ELR (cell line): ENCODE results near the gene SMIM30.
A peak's percentile ranks its signal among the peaks of the same experiment; 100 is the strongest.

Source experiments
- DNase-seq: peaks from one replicate; pipeline ENCODE4 v3.0.0-alpha.2; 2015; ENCODE audit warnings: low read depth

The SMIM30 gene

GRCh38 chr7:113100121-113100603 lies 18.2 kb downstream of the SMIM30 start:
- no peak for DNase-seq

GRCh38 chr7:113099284-113099919 lies 19.0 kb downstream of the SMIM30 start:
- no peak for DNase-seq

- DNase-seq = no peak
Measured at GRCh38 chr7:113094517-113095249, 23.7 kb downstream of the SMIM30 start.

GRCh38 chr7:113093561-113093960 lies 24.8 kb downstream of the SMIM30 start:
- DNase-seq = no peak

DNA sequence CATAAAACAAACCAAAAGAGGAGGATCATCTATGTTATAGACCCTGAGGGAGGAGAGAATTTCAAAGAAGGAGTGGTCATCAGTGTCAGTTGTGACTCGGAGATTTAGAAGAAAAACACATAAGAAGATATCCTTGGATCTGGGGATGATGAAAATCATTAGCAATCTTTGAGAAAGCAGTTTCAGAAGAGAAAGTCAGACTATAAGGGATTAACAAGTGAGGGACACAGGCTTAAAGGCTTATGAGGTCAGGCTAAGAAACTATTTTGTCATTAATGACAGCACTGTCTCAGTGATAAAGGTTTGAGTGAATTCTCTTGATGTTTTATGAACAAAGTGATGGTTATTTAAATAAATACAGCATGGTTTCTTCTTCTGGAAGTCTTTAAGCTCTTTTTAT lies 25.6 kb downstream of the SMIM30 start:
- DNase-seq = no peak

GRCh38 chr7:113087071-113087998 lies 31.0 kb downstream of the SMIM30 start:
- peak; percentile 92 for DNase-seq

GRCh38 chr7:113086431-113086888 lies 31.9 kb downstream of the SMIM30 start, which contains the start of gene GPR85:
Gene GPR85, minus strand, starts transcription at chr7:113086827. Its CDS starts 2,106 bp downstream, at chr7:113084721.
- DNase-seq = peak; percentile 81

DNA sequence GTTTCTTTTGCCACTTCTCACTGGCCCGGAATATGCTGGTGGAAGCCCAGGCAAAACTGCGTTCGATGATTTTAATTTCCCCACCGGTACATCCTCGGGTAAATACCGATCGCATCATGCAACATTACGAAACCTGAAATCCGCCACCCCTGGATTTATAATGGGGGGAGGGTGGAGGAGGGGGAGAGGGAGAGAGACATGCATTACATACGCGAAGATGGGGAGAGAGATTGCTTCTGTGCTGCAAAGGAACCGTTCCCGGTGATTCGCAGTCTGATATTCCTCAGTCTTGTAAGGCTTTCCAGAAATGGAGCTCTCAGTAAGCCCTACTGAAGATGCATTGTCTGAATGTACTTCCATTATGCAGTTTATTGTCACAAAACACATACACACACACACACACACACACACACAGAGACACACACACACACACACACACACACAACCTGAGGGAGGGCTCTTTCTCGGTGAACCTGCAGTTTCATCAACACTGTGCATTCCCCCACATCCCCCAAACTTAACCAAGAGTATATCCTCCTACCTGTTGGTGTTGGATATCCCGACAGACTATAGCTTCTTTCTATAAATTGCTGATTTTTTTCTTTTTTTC lies 32.5 kb downstream of the SMIM30 start:
- DNase-seq = peak; percentile 54

DNA sequence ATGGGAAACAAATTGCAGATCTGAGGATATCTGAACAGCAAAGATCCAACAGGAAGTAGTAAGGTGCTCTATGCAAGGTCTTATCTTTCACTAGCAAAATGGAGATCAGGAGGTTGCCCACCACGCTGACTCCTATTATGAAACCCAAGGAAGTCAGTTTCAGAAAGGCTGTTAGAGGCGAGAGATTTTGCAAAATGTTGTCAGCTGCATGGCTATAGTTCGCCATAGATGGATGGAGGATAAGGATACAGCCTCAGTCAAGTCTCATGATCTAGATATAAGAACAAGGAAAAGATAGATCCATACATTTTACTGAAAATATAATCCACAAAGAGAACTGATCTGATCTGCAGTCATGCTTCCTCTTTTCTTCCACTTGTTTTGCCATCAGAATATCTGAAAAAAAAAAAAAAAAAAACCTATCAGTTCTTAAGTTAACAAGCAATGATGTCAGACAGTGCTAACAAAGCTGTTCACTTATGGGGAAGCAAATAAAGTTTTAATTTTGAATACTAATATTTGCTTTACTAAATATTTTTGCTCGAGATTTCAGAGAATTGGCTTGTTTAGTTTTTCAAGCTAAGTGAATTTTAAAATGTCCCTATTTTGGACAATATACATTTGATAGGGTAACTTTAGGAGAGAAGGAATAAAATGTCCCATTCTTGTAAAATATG lies 33.7 kb downstream of the SMIM30 start:
- no peak for DNase-seq

GRCh38 chr7:113083816-113084495 lies 34.4 kb downstream of the SMIM30 start:
- DNase-seq = no peak

DNA sequence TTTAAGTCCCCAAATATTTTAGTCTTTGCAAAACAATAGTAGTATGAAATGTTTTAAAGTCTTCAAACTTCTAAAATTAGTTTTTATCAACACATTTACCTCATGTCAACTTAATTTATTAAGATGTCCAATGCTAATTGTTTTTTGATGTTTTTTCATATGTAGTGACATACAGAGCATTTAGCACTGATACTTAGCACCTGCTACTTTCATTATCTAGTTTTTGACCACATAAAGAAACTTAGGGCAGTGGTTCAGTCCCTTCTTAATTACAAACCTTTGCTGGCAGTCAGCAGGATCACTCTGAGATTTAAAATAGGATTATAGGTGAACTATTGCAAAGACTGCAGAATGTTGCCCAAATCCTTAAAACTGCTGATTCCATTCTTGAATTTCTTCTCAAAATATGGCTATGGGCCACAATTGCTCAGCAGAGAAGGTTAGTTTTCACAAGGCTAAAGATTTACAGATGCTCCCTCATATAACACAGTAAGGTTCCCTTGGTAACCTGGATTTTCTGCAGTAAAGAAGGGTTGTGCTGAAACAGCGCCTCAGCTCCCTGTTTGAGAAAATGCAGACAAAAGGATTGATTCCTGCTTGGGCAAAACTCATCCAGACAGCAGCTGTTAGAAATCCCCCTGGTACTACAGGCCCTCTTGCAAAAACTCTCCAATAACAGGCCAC lies 35.1 kb downstream of the SMIM30 start:
- no peak for DNase-seq

DNA sequence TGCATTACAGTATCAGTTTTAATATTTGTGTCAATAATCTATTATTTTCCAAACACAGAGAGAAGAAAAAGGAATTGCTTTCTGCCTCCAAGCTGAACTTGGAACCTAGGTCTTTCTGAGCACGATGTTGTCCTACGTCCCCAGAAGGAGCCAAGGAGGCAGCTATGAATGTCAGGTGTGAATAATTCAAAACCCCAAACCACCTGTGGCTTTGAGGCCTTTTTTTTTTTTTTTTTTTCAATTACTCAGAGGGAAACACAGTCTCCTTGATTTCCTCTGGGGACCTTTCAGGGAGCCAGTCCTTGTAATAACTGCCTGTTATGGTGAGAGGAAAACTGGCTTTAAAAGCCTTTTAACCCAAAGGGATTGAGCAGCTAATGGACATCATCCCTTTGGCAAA lies 40.0 kb downstream of the SMIM30 start:
- no peak for DNase-seq

DNA sequence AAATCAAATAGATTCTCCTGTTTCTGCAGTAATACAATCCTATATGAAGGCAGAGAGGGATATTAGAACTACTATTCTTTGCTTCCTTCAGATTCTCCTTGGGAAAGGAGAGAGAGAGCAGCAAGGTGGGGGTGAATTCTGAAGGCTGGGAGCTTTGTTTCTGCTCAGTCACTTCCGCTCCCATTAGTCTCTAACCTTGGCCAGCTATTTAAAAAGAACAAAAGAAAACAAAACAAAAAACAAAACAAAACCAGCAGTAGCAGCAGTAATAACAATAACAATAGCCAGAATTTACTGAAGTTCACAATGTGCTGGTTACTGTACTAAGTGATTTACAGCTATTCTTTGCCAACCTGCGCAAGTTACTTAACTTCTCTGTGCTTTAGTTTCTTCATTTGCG lies 41.7 kb downstream of the SMIM30 start:
- no peak for DNase-seq

DNA sequence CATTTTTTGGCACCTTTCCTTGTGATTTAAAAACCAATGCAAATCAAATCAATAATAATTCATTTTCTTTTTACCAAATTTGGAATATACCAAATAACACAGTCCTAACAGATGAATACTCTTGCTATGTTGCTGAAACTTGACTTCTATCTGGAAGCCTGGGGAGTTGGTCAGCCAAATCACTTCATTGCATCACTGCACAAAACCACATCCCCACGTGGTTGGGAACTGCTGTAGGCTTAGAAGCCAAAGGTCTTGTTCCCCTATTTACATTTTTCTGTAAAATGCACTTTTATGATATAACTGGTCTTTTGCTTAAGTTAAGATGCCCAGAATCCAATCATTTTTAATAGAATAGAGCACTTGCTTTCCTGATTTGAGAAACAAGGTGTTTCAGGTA lies 46.9 kb downstream of the SMIM30 start:
- DNase-seq = peak; percentile 15
